Activated CD4-positive, alpha-beta T cell treated with anti-CD3 and anti-CD28 coated beads, Interleukin-10, Interleukin-2, amounts not matched to agents 100 ng/mL and 50 ng/mL, durations not matched to agents 16 hours and 8 hours (primary cell): Measurements from ENCODE around the gene DMC1.
"Not testable (repeated sequence)": the region's sequence is repeated elsewhere in the genome, so short reads cannot be mapped to it uniquely, and the experiment has no call there.

Source experiments
- DNase-seq: peaks from one replicate; pipeline ENCODE4 v3.0.0-alpha.2; 2020

The DMC1 gene

GRCh38 chr22:38497869-38498268, 72.1 kb downstream of the DMC1 start:
- DNase-seq: peak; percentile 42

GRCh38 chr22:38494939-38495338, 75.0 kb downstream of the DMC1 start:
- no peak for DNase-seq

- peak; percentile 24 for DNase-seq
Observed at GRCh38 chr22:38494498-38494897, 75.5 kb downstream of the DMC1 start.

GRCh38 chr22:38491707-38492348, 78.2 kb downstream of the DMC1 start:
- DNase-seq: no peak

- DNase-seq: no peak
Observed at GRCh38 chr22:38490915-38491314, 79.1 kb downstream of the DMC1 start.

GRCh38 chr22:38490475-38490874, 79.5 kb downstream of the DMC1 start:
- DNase-seq: peak; percentile 24

GRCh38 chr22:38489561-38490145, 80.3 kb downstream of the DMC1 start:
- no peak for DNase-seq

- no peak for DNase-seq
Observed at GRCh38 chr22:38489142-38489541, 80.8 kb downstream of the DMC1 start.

- DNase-seq: no peak
Observed at GRCh38 chr22:38487946-38488345, 82.0 kb downstream of the DMC1 start.

- DNase-seq: no peak
Observed at GRCh38 chr22:38485783-38486182, 84.2 kb downstream of the DMC1 start.

GRCh38 chr22:38484244-38484643, 85.7 kb downstream of the DMC1 start:
- no peak for DNase-seq

- DNase-seq: no peak
Observed at GRCh38 chr22:38482662-38483308, 87.2 kb downstream of the DMC1 start.

GRCh38 chr22:38481871-38482332, 88.1 kb downstream of the DMC1 start:
- no peak for DNase-seq

- DNase-seq: no peak
Observed at GRCh38 chr22:38481162-38481870, 88.7 kb downstream of the DMC1 start.

- DNase-seq: no peak
Observed at GRCh38 chr22:38479096-38479837, 90.7 kb downstream of the DMC1 start.

GRCh38 chr22:38477585-38477984, 92.4 kb downstream of the DMC1 start:
- no peak for DNase-seq

- DNase-seq: no peak
Observed at GRCh38 chr22:38474003-38474607, 95.9 kb downstream of the DMC1 start.

- DNase-seq: no peak
Observed at GRCh38 chr22:38471237-38471636, 98.7 kb downstream of the DMC1 start.

GRCh38 chr22:38470179-38470578, 99.8 kb downstream of the DMC1 start:
- DNase-seq: not testable (repeated sequence)

GRCh38 chr22:38469306-38469781, 100.6 kb downstream of the DMC1 start:
- no peak for DNase-seq
